Astrocyte (in vitro differentiated cells and primary cell): Measurements from ENCODE around the gene KHSRP. TPM values are rescaled to one million over a fixed set of nuclear protein-coding genes. Genes with fewer than 3 reads are reported as not detected.

Experiments
- DNase-seq: peaks from one replicate; pipeline ENCODE4 v3.0.0-alpha.2; 2010; ENCODE audit warnings: low read depth
- FAIRE-seq: peaks from 2 replicates; lab custom pipeline; 2011; peaks lifted over from hg19 to GRCh38; lab: Jason Lieb, UNC
- H2AFZ ChIP-seq: 2 replicates; pipeline ENCODE4 v1.6.0; 2012; ENCODE audit warnings: low read depth, low read length, inconsistent platforms
- H3K27ac ChIP-seq: 2 replicates; pipeline ENCODE4 v1.5.1; 2011; ENCODE audit warnings: low read depth, low read length, inconsistent platforms
- H3K27me3 ChIP-seq: 2 replicates; pipeline ENCODE4 v1.6.0; 2011; ENCODE audit warnings: low read length, inconsistent platforms; ENCODE audit not compliant: insufficient read depth
- H3K36me3 ChIP-seq: 2 replicates; pipeline ENCODE4 v1.5.1; 2011; ENCODE audit warnings: low read length, inconsistent platforms; ENCODE audit not compliant: insufficient read depth
- H3K4me1 ChIP-seq: 2 replicates; pipeline ENCODE4 v1.5.1; 2011; ENCODE audit warnings: low read length, inconsistent platforms; ENCODE audit not compliant: insufficient read depth
- H3K4me2 ChIP-seq: 2 replicates; pipeline ENCODE4 v1.6.0; 2012; ENCODE audit warnings: low read length, inconsistent platforms
- H3K4me3 ChIP-seq: 2 replicates; pipeline ENCODE4 v1.5.1; 2011; ENCODE audit warnings: low read depth, mild to moderate bottlenecking, low read length, inconsistent platforms; ENCODE audit not compliant: insufficient read depth
- H3K79me2 ChIP-seq: 2 replicates; pipeline ENCODE4 v1.6.0; 2012; ENCODE audit warnings: mild to moderate bottlenecking, low read length, inconsistent platforms; ENCODE audit not compliant: insufficient read depth
- H3K9ac ChIP-seq: 2 replicates; pipeline ENCODE4 v1.6.0; 2012; ENCODE audit warnings: mild to moderate bottlenecking, low read length, inconsistent platforms
- H3K9me3 ChIP-seq: 2 replicates; pipeline ENCODE4 v1.5.1; 2012; ENCODE audit warnings: low read depth, mild to moderate bottlenecking, low read length, inconsistent platforms; ENCODE audit not compliant: insufficient read depth
- H4K20me1 ChIP-seq: 2 replicates; pipeline ENCODE4 v1.6.0; 2012; ENCODE audit warnings: low read length, inconsistent platforms; ENCODE audit not compliant: insufficient read depth
- H3K27ac Mint-ChIP-seq: one replicate; pipeline ENCODE4 v1.8.0; 2021; ENCODE audit warnings: mild to moderate bottlenecking, mixed read lengths; ENCODE audit not compliant: unreplicated experiment
- H3K27me3 Mint-ChIP-seq: one replicate; pipeline ENCODE4 v1.8.0; 2021; ENCODE audit warnings: low read depth, mixed read lengths; ENCODE audit not compliant: unreplicated experiment
- H3K36me3 Mint-ChIP-seq: one replicate; pipeline ENCODE4 v1.8.0; 2021; ENCODE audit warnings: low read depth, mixed read lengths; ENCODE audit not compliant: unreplicated experiment
- H3K4me1 Mint-ChIP-seq: one replicate; pipeline ENCODE4 v1.8.0; 2021; ENCODE audit warnings: low read depth, mixed read lengths; ENCODE audit not compliant: unreplicated experiment
- H3K4me3 Mint-ChIP-seq: one replicate; pipeline ENCODE4 v1.8.0; 2021; ENCODE audit warnings: mild to moderate bottlenecking, moderate library complexity, mixed read lengths; ENCODE audit not compliant: unreplicated experiment
- H3K9me3 Mint-ChIP-seq: one replicate; pipeline ENCODE4 v1.8.0; 2021; ENCODE audit warnings: mild to moderate bottlenecking, mixed read lengths; ENCODE audit not compliant: unreplicated experiment
- EZH2 ChIP-seq: IDR thresholded peaks from 2 replicates; pipeline ENCODE4 v1.6.1; 2012; ENCODE audit warnings: mild to moderate bottlenecking, low read length, inconsistent platforms; ENCODE audit not compliant: insufficient read depth
- total RNA-seq: library from RNA; stranded (reverse); gene quantifications from 2 replicates; pipeline ENCODE4 v1.2.1, GENCODE V29; 2021
- TF ChIP-seq, protein P1 (sequence below): IDR thresholded peaks from 2 replicates; pipeline ENCODE4 v1.5.1; 2011; ENCODE audit warnings: low read depth, mild to moderate bottlenecking, inconsistent platforms, low read length, moderate library complexity; ENCODE audit not compliant: insufficient read depth

The KHSRP gene
- total RNA-seq, 1 donor from 2014 or later: 297 TPM

DNA sequence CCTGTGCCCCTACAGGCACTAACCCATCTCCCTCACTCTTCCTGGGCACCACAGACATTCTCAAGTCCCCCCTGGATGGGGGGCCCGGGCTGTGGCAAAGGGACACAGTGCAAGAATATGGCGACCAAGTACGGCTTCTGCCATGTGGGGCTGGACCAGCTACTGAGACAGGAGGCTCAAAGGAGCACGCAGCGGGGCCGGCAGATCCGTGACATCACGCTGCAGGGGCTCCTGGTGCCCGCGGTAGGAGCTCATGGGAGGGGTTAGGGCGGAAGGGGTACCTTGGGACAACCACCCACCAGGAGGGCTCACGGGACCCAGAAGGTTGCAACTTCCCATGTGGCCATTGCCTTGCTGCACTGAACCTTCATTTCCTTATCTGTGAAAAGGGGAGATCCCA, 28.3 kb downstream of the KHSRP start:
- Mint-ChIP-seq H3K27me3 (no peaks in the 10 kb centered on the region), H3K4me3 (no peak overlapping the region), H3K36me3 (no peaks in the 10 kb centered on the region), H3K27ac (no peak overlapping the region), H3K9me3 (no peaks in the 10 kb centered on the region), H3K4me1 (peaks cover 7% of the 10 kb centered on the region)
- H3K27me3 ChIP-seq: no peaks in the 10 kb centered on the region
- no peaks in the 10 kb centered on the region for H4K20me1 ChIP-seq
- no peak overlapping the region for H2AFZ ChIP-seq
- peaks cover 12% of the 10 kb centered on the region for H3K4me1 ChIP-seq
- no peak overlapping the region for H3K4me2 ChIP-seq
- TF ChIP-seq, protein P1, sequence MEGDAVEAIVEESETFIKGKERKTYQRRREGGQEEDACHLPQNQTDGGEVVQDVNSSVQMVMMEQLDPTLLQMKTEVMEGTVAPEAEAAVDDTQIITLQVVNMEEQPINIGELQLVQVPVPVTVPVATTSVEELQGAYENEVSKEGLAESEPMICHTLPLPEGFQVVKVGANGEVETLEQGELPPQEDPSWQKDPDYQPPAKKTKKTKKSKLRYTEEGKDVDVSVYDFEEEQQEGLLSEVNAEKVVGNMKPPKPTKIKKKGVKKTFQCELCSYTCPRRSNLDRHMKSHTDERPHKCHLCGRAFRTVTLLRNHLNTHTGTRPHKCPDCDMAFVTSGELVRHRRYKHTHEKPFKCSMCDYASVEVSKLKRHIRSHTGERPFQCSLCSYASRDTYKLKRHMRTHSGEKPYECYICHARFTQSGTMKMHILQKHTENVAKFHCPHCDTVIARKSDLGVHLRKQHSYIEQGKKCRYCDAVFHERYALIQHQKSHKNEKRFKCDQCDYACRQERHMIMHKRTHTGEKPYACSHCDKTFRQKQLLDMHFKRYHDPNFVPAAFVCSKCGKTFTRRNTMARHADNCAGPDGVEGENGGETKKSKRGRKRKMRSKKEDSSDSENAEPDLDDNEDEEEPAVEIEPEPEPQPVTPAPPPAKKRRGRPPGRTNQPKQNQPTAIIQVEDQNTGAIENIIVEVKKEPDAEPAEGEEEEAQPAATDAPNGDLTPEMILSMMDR: no peak
- no peak for TF ChIP-seq EZH2
- H3K79me2 ChIP-seq: peaks cover 18% of the 10 kb centered on the region
- no peak for DNase-seq
- no peaks in the 10 kb centered on the region for H3K9me3 ChIP-seq
- no peak overlapping the region for H3K9ac ChIP-seq
- no peak overlapping the region for H3K27ac ChIP-seq
- no peak for FAIRE-seq
- H3K36me3 ChIP-seq: no peaks in the 10 kb centered on the region
- no peak overlapping the region for H3K4me3 ChIP-seq

- peaks cover 7% of the 10 kb centered on the region for H3K4me1 Mint-ChIP-seq
- H3K4me2 ChIP-seq: no peak overlapping the region
- H3K27ac Mint-ChIP-seq: peak overlapping the region; percentile 49
- peaks cover 6% of the 10 kb centered on the region for H3K36me3 ChIP-seq
- H3K9ac ChIP-seq: no peak overlapping the region
- no peak overlapping the region for H2AFZ ChIP-seq
- H3K27me3 ChIP-seq: no peaks in the 10 kb centered on the region
- FAIRE-seq (no peak), DNase-seq (no peak)
- peaks cover 24% of the 10 kb centered on the region for H3K79me2 ChIP-seq
- peaks cover 3% of the 10 kb centered on the region for H3K36me3 Mint-ChIP-seq
- peaks cover 2% of the 10 kb centered on the region for H4K20me1 ChIP-seq
- no peaks in the 10 kb centered on the region for H3K9me3 Mint-ChIP-seq
- H3K4me3 Mint-ChIP-seq: no peak overlapping the region
- no peak overlapping the region for H3K4me3 ChIP-seq
- H3K9me3 ChIP-seq: no peaks in the 10 kb centered on the region
- H3K27ac ChIP-seq: no peak overlapping the region
- H3K4me1 ChIP-seq: peaks cover 12% of the 10 kb centered on the region
- no peaks in the 10 kb centered on the region for H3K27me3 Mint-ChIP-seq
- TF ChIP-seq, protein P1: no peak
- TF ChIP-seq EZH2: no peak
Observed at GRCh38 chr19:6394831-6395230, 29.8 kb downstream of the KHSRP start.

GRCh38 chr19:6393983-6394412, 30.6 kb downstream of the KHSRP start:
- Mint-ChIP-seq H3K27ac (peak overlapping the region; percentile 93), H3K4me1 (peaks cover 7% of the 10 kb centered on the region), H3K4me3 (peak overlapping the region; percentile 94), H3K36me3 (peaks cover 3% of the 10 kb centered on the region), H3K9me3 (no peaks in the 10 kb centered on the region), H3K27me3 (no peaks in the 10 kb centered on the region)
- H3K4me1 ChIP-seq: peaks cover 12% of the 10 kb centered on the region
- peaks cover 12% of the 10 kb centered on the region for H3K36me3 ChIP-seq
- H3K27ac ChIP-seq: peak overlapping the region; percentile 97
- TF ChIP-seq EZH2: no peak
- TF ChIP-seq, protein P1: no peak
- peak overlapping the region; percentile 94 for H3K9ac ChIP-seq
- DNase-seq (no peak), FAIRE-seq (no peak)
- no peaks in the 10 kb centered on the region for H3K9me3 ChIP-seq
- H3K79me2 ChIP-seq: peaks cover 31% of the 10 kb centered on the region
- no peaks in the 10 kb centered on the region for H3K27me3 ChIP-seq
- peak overlapping the region; percentile 94 for H3K4me3 ChIP-seq
- peak overlapping the region; percentile 99 for H3K4me2 ChIP-seq
- peak overlapping the region; percentile 96 for H2AFZ ChIP-seq
- H4K20me1 ChIP-seq: peaks cover 2% of the 10 kb centered on the region
